ENCODE data around the gene INSIG1.

INSIG1 gene

GRCh38 chr7:155267023-155267422 lies 30.7 kb upstream of the INSIG1 start:
- no peak for DNase-seq

- DNase-seq = no peak
Observed at GRCh38 chr7:155267436-155267835, 30.2 kb upstream of the INSIG1 start.

GRCh38 chr7:155268211-155268610 lies 29.5 kb upstream of the INSIG1 start:
- no peak for DNase-seq

- DNase-seq = no peak
Observed at GRCh38 chr7:155268921-155269650, 28.6 kb upstream of the INSIG1 start.

- DNase-seq = no peak
Observed at GRCh38 chr7:155269766-155270585, 27.7 kb upstream of the INSIG1 start.

- DNase-seq = no peak
Observed at GRCh38 chr7:155270861-155271260, 26.8 kb upstream of the INSIG1 start.

- DNase-seq = no peak
Observed at GRCh38 chr7:155274633-155275355, 22.9 kb upstream of the INSIG1 start.

- DNase-seq = no peak
Observed at GRCh38 chr7:155276042-155276799, 21.5 kb upstream of the INSIG1 start.

- DNase-seq = no peak
Observed at GRCh38 chr7:155276800-155277375, 20.8 kb upstream of the INSIG1 start.

GRCh38 chr7:155277385-155277994 lies 20.2 kb upstream of the INSIG1 start:
- no peak for DNase-seq

- DNase-seq = no peak
Observed at GRCh38 chr7:155278921-155279320, 18.8 kb upstream of the INSIG1 start.

GRCh38 chr7:155279787-155280445 lies 17.8 kb upstream of the INSIG1 start:
- no peak for DNase-seq

- DNase-seq = no peak
Observed at GRCh38 chr7:155280446-155281397, 17.0 kb upstream of the INSIG1 start.

- no peak for DNase-seq
Observed at GRCh38 chr7:155281398-155281969, 16.2 kb upstream of the INSIG1 start.

- DNase-seq = no peak
Observed at GRCh38 chr7:155282671-155283070, 15.0 kb upstream of the INSIG1 start.

GRCh38 chr7:155283565-155284194 lies 14.0 kb upstream of the INSIG1 start:
- DNase-seq = no peak

GRCh38 chr7:155284496-155285274 lies 13.0 kb upstream of the INSIG1 start:
- DNase-seq = no peak

- no peak for DNase-seq
Observed at GRCh38 chr7:155285423-155285822, 12.3 kb upstream of the INSIG1 start.

- no peak for DNase-seq
Observed at GRCh38 chr7:155285833-155286232, 11.8 kb upstream of the INSIG1 start.
